ENCODE measurements around the gene PCDH1.

Gene PCDH1

DNA sequence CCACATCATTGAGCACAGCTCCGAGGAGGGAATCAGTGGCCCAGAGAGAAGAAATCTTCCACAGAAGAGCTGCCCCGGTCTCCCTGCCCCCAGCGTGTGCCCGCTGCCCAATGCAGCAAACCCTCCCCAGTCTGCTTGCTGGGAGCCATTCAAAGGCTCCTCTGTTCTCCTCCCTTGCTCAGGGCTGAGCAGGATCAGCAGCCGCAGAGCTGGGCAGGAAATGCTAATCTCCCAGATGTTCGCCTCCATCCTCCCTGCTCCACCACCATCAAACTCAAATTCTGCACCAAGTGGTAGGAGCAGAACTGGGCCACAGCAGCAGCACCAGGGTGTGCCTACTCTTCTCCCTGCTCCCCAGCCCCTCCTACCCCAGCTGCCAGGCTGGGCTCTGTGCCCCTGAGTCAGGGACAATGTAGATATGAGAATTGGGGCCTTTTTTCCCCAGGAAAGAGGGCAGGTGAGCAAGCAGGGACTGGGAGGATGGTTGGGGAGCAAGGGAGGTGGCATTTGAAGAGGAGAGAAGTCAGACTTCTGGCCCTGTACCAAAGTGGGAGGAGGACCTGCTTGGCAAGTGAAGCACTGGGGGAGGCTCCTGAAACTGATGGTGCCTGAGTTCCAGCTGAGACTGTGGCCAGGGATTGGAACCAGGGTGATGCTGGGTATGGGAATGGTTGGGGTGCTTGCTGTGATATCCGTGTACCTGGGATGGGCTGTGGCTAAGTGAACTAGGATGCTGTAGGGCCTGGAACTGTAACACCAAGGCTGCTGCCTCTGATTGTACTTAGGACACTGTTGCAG is 1.9 kb upstream of the PCDH1 start:
- Histone ChIP-seq H3K36me3 (no peaks in the 10 kb centered on the region), H3K4me1 (peaks cover 27% of the 10 kb centered on the region), H3K4me3 (ENCODE audit: low read depth, low read length) (no peak overlapping the region), H3K27me3 (peaks cover 14% of the 10 kb centered on the region), H3K9me3 (no peaks in the 10 kb centered on the region)
- TF ChIP-seq, protein P1, sequence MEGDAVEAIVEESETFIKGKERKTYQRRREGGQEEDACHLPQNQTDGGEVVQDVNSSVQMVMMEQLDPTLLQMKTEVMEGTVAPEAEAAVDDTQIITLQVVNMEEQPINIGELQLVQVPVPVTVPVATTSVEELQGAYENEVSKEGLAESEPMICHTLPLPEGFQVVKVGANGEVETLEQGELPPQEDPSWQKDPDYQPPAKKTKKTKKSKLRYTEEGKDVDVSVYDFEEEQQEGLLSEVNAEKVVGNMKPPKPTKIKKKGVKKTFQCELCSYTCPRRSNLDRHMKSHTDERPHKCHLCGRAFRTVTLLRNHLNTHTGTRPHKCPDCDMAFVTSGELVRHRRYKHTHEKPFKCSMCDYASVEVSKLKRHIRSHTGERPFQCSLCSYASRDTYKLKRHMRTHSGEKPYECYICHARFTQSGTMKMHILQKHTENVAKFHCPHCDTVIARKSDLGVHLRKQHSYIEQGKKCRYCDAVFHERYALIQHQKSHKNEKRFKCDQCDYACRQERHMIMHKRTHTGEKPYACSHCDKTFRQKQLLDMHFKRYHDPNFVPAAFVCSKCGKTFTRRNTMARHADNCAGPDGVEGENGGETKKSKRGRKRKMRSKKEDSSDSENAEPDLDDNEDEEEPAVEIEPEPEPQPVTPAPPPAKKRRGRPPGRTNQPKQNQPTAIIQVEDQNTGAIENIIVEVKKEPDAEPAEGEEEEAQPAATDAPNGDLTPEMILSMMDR (IDR thresholded peaks at IDR 0.05; ENCODE audit: low read depth, low read length) = no peak
- DNase-seq = no peak

DNA sequence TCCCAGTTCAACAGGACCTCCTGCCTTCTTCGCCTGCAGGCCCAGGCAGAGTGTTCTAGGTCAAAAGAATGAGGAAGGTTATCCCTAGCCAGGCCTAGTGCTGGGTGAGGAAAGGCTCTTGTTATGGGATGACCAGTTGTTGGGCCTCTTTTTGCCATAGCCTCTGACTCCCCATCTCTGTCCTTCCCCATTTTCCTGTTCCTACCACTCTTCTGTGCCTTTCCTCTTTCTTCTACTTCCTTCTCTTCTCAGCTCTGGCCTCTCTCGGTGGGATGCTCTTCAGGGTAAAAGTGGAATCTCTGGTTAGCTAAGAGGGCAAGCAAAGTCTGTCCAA is 1.2 kb upstream of the PCDH1 start:
- peaks cover 27% of the 10 kb centered on the region for H3K4me1 ChIP-seq
- H3K4me3 ChIP-seq (ENCODE audit: low read depth, low read length) = peak overlapping the region; percentile 62; the same call in 1 of the 2 replicates
- no peaks in the 10 kb centered on the region for H3K36me3 ChIP-seq
- TF ChIP-seq, protein P1 (IDR thresholded peaks at IDR 0.05; ENCODE audit: low read depth, low read length) = no peak
- no peaks in the 10 kb centered on the region for H3K9me3 ChIP-seq
- DNase-seq = no peak
- peaks cover 14% of the 10 kb centered on the region for H3K27me3 ChIP-seq

DNA sequence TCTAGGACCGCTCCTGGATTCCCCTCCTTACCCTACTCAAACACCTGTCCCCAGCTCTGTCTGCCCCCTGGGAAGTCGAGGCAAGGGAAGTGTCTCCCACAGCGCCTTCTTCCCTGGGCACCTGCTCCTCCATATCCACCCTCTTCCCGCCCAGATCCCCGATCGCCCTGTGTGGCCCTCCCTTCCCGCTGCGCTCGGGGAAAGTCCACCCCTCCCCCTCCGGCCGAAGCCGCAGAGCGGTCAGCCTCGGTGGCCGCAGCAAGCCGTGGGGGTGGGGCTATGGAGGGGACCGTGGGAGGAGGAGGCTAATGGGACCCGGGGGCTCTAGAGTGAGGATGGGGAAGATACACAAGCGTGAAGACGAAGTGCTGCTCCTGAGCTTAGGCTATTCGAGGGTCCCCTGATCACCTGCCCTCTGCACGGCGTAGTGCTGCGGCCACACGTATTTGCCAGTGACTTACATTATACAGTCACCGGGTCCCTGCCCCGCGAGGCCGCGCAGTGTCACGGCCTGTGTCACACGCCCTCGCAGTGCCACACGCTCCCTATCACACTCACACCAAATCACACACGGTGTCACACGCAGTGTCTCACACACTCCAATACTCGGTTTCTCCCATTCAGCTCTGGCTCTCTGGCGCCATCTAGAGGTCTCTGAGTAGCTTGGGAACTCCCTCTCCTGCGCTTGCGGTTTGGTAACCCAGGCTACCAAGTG is 658 bp upstream of the PCDH1 start:
- Histone ChIP-seq H3K4me1 (peaks cover 27% of the 10 kb centered on the region), H3K36me3 (no peaks in the 10 kb centered on the region), H3K9me3 (no peaks in the 10 kb centered on the region), H3K4me3 (ENCODE audit: low read depth, low read length) (peak overlapping the region; percentile 62), H3K27me3 (peaks cover 14% of the 10 kb centered on the region)
- TF ChIP-seq, protein P1 (IDR thresholded peaks at IDR 0.05; ENCODE audit: low read depth, low read length) = peak; percentile 99
- peak; percentile 92 for DNase-seq

DNA sequence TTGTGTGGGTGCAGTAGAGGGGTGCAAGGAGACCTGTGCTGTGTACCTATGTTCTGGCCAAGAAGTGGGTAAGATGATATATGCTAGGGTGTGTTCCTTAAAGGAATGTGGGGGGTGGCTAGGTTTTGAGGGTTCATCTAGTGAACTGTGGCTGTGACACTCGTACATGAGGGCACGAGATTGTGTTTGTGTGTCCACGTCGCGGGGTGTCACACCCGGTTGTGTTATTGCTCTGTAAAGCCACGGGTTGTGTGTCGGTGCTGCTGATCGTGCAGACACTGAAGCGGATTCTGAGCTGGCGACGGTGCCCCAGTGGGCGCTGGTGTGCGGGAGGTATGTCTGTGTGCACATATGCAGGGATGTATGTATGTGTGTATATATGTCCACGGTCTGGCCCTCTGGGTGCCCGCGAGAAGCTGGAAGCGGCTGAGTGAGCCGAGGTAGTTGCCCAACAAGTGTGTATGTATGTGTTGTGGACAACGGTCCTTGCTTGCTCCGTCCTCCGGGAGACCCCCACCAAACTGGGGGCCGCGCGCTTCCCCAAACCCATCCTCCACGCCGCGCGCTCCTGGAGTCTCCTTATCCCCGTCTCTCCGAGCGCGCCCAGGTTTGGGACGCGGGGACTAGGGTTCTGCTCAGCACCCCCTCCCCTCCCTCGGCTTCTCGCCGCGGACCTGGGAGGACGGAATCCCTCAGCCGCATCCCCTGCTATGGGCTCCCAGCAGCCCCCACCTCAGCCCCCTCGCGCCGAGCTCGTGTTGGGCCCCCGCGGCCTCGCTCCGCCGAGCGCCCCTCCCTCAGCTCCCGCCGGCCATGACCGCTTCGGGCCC is 639 bp downstream of the PCDH1 start:
- Histone ChIP-seq H3K4me3 (ENCODE audit: low read depth, low read length) (peak overlapping the region; percentile 76), H3K36me3 (no peaks in the 10 kb centered on the region), H3K9me3 (no peaks in the 10 kb centered on the region), H3K27me3 (peaks cover 14% of the 10 kb centered on the region), H3K4me1 (peaks cover 27% of the 10 kb centered on the region)
- TF ChIP-seq, protein P1 (IDR thresholded peaks at IDR 0.05; ENCODE audit: low read depth, low read length) = no peak
- peak; percentile 58 for DNase-seq

DNA sequence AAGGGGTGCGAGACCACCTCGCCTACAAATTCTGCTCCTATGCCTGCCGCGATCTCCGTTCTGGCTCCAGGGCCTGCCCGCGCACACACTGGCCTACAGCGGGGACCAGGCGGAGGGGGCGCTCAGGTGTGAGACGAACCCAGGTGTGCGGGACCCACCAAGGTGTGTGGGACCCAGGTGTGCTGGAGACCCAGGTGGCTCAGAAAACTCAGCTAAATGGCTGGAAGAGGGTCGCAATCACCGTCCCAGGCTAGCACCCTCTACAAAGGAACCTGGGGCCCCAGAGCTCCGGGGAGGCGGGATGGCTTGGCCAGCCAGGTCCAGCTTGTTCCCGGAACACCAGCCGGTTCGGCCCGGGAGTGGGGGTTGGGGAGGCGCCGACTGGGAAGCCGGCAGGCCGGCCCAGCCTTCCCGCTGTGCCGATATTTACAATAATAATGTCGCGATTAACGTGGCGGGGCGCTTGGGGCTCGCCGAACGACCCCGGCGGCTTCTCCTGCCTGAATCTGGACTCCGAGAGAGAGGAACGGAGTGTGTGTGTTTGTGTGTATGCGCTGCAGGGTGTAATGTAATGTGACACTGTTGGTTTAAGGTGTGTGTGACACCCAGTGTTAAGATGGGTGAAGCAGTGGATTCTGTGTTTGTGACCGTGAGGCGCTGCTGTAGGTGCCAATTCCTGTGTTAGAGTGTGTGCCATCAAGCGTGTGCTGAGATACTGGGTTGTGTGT is 1.4 kb downstream of the PCDH1 start:
- peaks cover 14% of the 10 kb centered on the region for H3K27me3 ChIP-seq

More for the DNA sequence above, 1.4 kb downstream of the PCDH1 start:
- H3K36me3 ChIP-seq = no peaks in the 10 kb centered on the region
- H3K9me3 ChIP-seq = no peaks in the 10 kb centered on the region
- TF ChIP-seq, protein P1 (IDR thresholded peaks at IDR 0.05; ENCODE audit: low read depth, low read length) = no peak
- no peak for DNase-seq
- H3K4me3 ChIP-seq (ENCODE audit: low read depth, low read length) = peak overlapping the region; percentile 76
- peaks cover 20% of the 10 kb centered on the region for H3K4me1 ChIP-seq
